BJ (cell line): ENCODE data around the gene PLD3. TPM values are rescaled to one million over a fixed set of nuclear protein-coding genes. Genes with fewer than 3 reads are reported as not detected.

Experiments used
- CTCF ChIA-PET: fragments of 350-600 bp; formaldehyde crosslinking; extraction: SDS; loops from one replicate; lab custom pipeline; 2021; ENCODE audit warnings: antibody characterized with exemption, inconsistent platforms; lab: Yijun Ruan, JAX
- POLR2A ChIA-PET: fragments of 300-600 bp; sonication (Branson Sonifier 250); formaldehyde crosslinking; extraction: SDS; loops from one replicate; lab custom pipeline; 2021; ENCODE audit warnings: antibody characterized with exemption; lab: Charles Lee
- DNase-seq: peaks from one replicate; pipeline ENCODE4 v3.0.0-alpha.2; 2011; ENCODE audit warnings: low read depth
- H3K27me3 ChIP-seq: 2 replicates; pipeline ENCODE4 v1.6.0; 2011; ENCODE audit warnings: low read length; ENCODE audit not compliant: control insufficient read depth, insufficient read depth
- H3K36me3 ChIP-seq: 2 replicates; pipeline ENCODE4 v1.5.1; 2011; ENCODE audit warnings: low read length; ENCODE audit not compliant: control insufficient read depth, insufficient read depth
- H3K4me3 ChIP-seq: 2 replicates; pipeline ENCODE4 v1.5.1; 2011; ENCODE audit warnings: low read depth, mild to moderate bottlenecking, control low read depth, low read length
- polyA plus RNA-seq: library from polyadenylated mRNA; depleted of rRNA; stranded (reverse); fragments of >200 nt; gene quantifications from 2 replicates; pipeline ENCODE4 v1.2.3, GENCODE V29; 2011
- TF ChIP-seq, protein P1 (sequence below): IDR thresholded peaks from 2 replicates; pipeline ENCODE4 v1.5.1; 2011; ENCODE audit warnings: low read depth, mild to moderate bottlenecking, control low read depth, inconsistent platforms, low read length, moderate library complexity; ENCODE audit not compliant: insufficient read depth

PLD3 gene
- polyA plus RNA-seq, 1 experiment = 571 TPM

DNA sequence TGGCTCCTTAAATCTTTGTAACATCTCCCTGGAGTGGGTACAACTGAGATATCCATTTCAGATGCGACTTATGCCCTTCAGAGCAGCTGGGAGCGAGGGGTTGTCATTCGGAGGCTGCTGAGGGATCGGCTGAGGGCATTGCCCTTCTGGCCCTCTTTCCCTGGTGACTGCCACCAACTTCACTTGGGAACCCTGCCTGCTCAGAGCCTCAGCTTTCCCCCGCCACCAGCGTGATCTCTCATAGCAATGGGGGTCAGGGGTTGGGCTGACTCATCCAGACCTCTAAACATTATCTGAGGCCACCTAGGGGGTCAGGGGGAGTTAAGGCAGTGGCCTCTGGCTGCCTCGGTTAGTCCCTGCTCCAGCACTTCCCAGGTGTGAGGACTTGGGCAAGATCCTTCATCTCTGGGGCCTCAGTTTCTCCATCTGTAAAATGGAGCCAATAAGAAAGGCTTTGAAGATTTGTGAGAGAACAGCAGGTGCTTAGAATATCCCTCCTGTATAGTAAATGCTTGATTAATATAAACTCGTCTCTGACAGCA is 63.5 kb downstream of the PLD3 start:
- no peaks in the 10 kb centered on the region for H3K27me3 ChIP-seq
- DNase-seq = no peak
- POLR2A ChIA-PET = no interaction called here
- no peak overlapping the region for H3K4me3 ChIP-seq
- CTCF ChIA-PET = interaction anchor here (1.1 to 2.9 kb wide), 4 partner anchors 8 to 52 kb away, joined by 3 to 20 read pairs (median 6); partner anchors contain the start of gene SERTAD1
- no peaks in the 10 kb centered on the region for H3K36me3 ChIP-seq
- TF ChIP-seq, protein P1, sequence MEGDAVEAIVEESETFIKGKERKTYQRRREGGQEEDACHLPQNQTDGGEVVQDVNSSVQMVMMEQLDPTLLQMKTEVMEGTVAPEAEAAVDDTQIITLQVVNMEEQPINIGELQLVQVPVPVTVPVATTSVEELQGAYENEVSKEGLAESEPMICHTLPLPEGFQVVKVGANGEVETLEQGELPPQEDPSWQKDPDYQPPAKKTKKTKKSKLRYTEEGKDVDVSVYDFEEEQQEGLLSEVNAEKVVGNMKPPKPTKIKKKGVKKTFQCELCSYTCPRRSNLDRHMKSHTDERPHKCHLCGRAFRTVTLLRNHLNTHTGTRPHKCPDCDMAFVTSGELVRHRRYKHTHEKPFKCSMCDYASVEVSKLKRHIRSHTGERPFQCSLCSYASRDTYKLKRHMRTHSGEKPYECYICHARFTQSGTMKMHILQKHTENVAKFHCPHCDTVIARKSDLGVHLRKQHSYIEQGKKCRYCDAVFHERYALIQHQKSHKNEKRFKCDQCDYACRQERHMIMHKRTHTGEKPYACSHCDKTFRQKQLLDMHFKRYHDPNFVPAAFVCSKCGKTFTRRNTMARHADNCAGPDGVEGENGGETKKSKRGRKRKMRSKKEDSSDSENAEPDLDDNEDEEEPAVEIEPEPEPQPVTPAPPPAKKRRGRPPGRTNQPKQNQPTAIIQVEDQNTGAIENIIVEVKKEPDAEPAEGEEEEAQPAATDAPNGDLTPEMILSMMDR = no peak

DNA sequence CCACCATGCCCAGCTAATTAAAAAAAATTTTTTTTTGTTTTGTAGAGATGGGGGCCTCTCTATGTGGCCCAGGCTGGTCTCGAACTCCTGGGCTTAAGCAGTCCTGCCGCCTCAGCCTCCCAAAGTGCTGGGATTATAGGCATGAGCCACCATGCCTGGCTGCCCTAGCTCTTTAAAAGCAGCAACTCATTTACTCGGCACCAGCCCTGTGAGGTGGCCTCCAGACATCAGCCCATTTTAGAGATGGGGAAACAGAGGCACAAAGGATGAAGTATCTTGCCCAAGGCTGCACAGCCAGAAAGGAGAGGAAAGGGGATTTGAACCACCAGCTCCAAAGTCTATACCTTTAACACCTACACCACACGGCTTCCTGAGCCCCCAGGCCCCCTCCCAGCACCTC is 64.4 kb downstream of the PLD3 start:
- Histone ChIP-seq H3K36me3 (no peaks in the 10 kb centered on the region), H3K4me3 (no peak overlapping the region), H3K27me3 (no peaks in the 10 kb centered on the region)
- ChIA-PET POLR2A (no interaction called here), CTCF (interaction anchor here (0.6 to 2.9 kb wide), 6 partner anchors 8 to 141 kb away, joined by 3 to 20 read pairs (median 4); partner anchors contain the start of gene SERTAD1)
- TF ChIP-seq, protein P1 = no peak
- DNase-seq = no peak

DNA sequence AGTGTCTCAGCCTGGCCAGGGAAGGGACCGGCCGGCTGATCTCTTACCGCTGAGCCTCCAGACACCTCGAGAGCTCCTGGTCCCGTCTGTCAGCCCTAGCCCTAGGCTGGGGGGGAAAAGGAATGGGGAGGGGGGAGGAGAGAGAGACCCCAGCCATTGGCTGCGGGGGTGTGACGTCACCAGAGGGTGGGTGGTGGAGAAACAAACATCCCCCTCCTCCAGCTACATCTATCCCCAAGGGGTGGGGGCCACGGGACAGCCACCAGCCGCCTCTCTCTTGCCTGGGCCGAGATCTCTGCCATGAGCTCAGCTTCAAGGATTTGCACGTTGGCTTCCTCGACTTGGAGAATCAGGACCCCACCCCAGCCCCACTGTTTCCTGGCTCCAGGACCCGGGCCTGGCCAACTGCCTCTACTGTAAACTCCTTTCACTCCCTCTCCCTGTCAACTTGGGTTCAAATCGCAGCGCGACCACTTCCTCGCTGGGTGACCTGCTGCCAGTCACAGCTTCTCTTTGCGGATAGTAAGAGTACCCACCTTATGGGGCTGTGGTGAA is 64.9 kb downstream of the PLD3 start, which contains the start of gene PRX:
PRX (minus strand) TSS at position 88 of the 555 bp plus-strand sequence. CDS start 5,446 bp downstream, outside the sequence.
- no peaks in the 10 kb centered on the region for H3K36me3 ChIP-seq
- TF ChIP-seq, protein P1 = no peak
- no peak within 1 kb of the TSS for H3K4me3 ChIP-seq
- ChIA-PET POLR2A (no interaction called here), CTCF (interaction anchor here (0.6 to 2.9 kb wide), 5 partner anchors 7 to 142 kb away, joined by 3 to 20 read pairs (median 4); no protein-coding TSS in a partner anchor)
- DNase-seq = no peak
- H3K27me3 ChIP-seq = no peaks in the 10 kb centered on the region

DNA sequence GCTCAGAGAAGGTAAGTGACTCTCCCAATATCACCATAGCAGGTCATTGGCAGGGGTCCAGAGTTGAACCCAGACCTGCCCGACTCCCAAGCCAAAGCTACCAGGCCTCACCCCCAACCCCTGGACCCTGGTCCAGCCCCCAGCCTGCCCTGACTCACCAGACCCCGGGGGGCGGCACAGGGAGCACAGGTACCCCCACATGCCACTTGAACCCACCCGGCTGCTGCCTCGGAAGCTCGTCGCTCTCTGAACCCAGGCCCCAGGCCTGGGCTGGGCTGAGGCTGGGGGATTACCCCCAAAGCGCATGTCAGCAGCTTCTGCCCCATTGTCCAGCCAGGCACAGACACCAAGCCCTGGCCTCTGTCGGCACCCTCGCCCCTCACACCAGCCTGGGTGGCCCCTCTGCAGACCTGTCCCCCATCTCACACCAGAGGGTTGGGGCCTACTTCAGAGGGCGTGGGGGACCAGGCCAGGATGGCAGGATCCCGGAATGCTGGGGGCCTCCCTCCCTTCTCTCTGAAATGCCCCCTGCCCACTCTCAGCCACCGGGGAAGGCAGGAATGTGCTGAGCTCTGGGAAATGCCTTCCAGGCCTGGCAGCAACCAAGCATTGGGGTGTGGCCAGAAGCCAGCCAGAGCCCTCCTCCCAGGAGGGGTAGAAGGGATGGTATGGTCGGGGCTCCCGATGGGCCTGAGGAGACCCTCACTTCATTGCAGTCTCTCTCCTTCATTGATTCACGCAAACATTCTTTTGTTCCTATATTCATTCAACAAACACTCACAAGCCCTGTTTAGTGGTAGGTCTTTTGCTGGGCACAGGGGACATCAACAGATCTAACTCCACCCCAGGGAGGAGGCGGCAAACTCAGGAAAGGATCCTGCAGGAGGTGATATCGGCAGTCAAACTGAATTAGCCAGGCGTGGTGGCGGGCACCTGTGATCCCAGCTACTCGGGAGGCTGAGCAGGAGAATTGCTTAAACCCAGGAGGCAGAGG is 66.3 kb downstream of the PLD3 start:
- Histone ChIP-seq H3K27me3 (no peaks in the 10 kb centered on the region), H3K36me3 (no peaks in the 10 kb centered on the region), H3K4me3 (no peak overlapping the region)
- TF ChIP-seq, protein P1 = no peak
- DNase-seq = no peak
- POLR2A ChIA-PET = no interaction called here
- CTCF ChIA-PET = interaction anchor here (0.7 to 2.6 kb wide), 3 partner anchors 49 to 220 kb away, joined by 3 to 9 read pairs (median 7); no protein-coding TSS in a partner anchor
